Astrocyte of the cerebellum (primary cell): Measurements from ENCODE around the gene ANKRD33B.
"Not testable (repeated sequence)": the region's sequence is repeated elsewhere in the genome, so short reads cannot be mapped to it uniquely, and the experiment has no call there.

ENCODE experiments used
- DNase-seq: peaks from one replicate; pipeline ENCODE4 v3.0.0-alpha.2; 2011; ENCODE audit warnings: low read depth
- H3K4me3 ChIP-seq: 2 replicates; pipeline ENCODE4 v1.5.1; 2011; ENCODE audit warnings: mild to moderate bottlenecking, low read depth, low read length, moderate library complexity
- CTCF ChIP-seq: IDR thresholded peaks from 2 replicates; pipeline ENCODE4 v1.5.1; 2012; ENCODE audit warnings: low read length, low read depth, moderate library complexity, mild to moderate bottlenecking; ENCODE audit errors: missing control alignments
- in situ Hi-C: cut with HindIII; loops from 2 replicates; pipeline ENCODE4 v1.10.0; 2017; ENCODE audit warnings: low sequenced_read_pairs

Gene ANKRD33B

GRCh38 chr5:10542055-10542550 is 21.8 kb upstream of the ANKRD33B start:
- no peak for DNase-seq
- no peak overlapping the region for H3K4me3 ChIP-seq
- in situ Hi-C loops = loop anchor here (5.0 kb wide), 1 partner anchor 70 kb away; no protein-coding TSS in a partner anchor
- TF ChIP-seq CTCF = no peak

- no peak for DNase-seq
- no peak for TF ChIP-seq CTCF
- in situ Hi-C loops = loop anchor here (5.0 kb wide), 1 partner anchor 71 kb away; no protein-coding TSS in a partner anchor
- H3K4me3 ChIP-seq = no peak overlapping the region
These were observed 20.3 kb upstream of the ANKRD33B start for GRCh38 chr5:10543585-10544040.

- in situ Hi-C loops = no loop called here
- H3K4me3 ChIP-seq = no peak overlapping the region
- DNase-seq = no peak
- TF ChIP-seq CTCF = no peak
These were observed 18.8 kb upstream of the ANKRD33B start for GRCh38 chr5:10545084-10545483.

GRCh38 chr5:10546186-10546585 is 17.7 kb upstream of the ANKRD33B start:
- H3K4me3 ChIP-seq = no peak overlapping the region
- DNase-seq = no peak
- in situ Hi-C loops = no loop called here
- no peak for TF ChIP-seq CTCF

GRCh38 chr5:10548418-10549122 is 15.3 kb upstream of the ANKRD33B start:
- DNase-seq = no peak
- no peak for TF ChIP-seq CTCF
- in situ Hi-C loops = no loop called here
- H3K4me3 ChIP-seq = no peak overlapping the region

GRCh38 chr5:10549123-10549514 is 14.8 kb upstream of the ANKRD33B start:
- in situ Hi-C loops, DNase-seq: not testable (repeated sequence)

GRCh38 chr5:10550222-10550995 is 13.5 kb upstream of the ANKRD33B start:
- DNase-seq = no peak
- H3K4me3 ChIP-seq = no peak overlapping the region
- in situ Hi-C loops = no loop called here
- TF ChIP-seq CTCF = no peak

More at GRCh38 chr5:10549123-10549514, 14.8 kb upstream of the ANKRD33B start:
- H3K4me3 ChIP-seq = not testable (repeated sequence)
